Right lobe of liver (tissue), 4 donors: ENCODE measurements around the gene TBCEL.

Experiments used
- POLR2A ChIP-seq: fragments of 450-650 bp; IDR thresholded peaks from one replicate; pipeline ENCODE4 v1.6.1; 2017; ENCODE audit warnings: antibody characterized with exemption, mild to moderate bottlenecking
- TF ChIP-seq, protein P1 (sequence below), 4 donors: fragments of 200-600 bp in 3 of 4; fragments of 450-650 bp in 1 of 4; IDR thresholded peaks; one replicate each; pipeline versions ENCODE4 v1.5.1 to v1.8.0; 2016 to 2022; ENCODE audit warnings: antibody characterized with exemption in 4 of 4, mild to moderate bottlenecking in 2 of 4
- donor health status: DM: no; HTN: no; CAD: no.
- donor health status: DM: no; HTN: no; CAD: no.
- donor health status: DM: no; HTN: yes; CAD: no.

- TF ChIP-seq, protein P1, sequence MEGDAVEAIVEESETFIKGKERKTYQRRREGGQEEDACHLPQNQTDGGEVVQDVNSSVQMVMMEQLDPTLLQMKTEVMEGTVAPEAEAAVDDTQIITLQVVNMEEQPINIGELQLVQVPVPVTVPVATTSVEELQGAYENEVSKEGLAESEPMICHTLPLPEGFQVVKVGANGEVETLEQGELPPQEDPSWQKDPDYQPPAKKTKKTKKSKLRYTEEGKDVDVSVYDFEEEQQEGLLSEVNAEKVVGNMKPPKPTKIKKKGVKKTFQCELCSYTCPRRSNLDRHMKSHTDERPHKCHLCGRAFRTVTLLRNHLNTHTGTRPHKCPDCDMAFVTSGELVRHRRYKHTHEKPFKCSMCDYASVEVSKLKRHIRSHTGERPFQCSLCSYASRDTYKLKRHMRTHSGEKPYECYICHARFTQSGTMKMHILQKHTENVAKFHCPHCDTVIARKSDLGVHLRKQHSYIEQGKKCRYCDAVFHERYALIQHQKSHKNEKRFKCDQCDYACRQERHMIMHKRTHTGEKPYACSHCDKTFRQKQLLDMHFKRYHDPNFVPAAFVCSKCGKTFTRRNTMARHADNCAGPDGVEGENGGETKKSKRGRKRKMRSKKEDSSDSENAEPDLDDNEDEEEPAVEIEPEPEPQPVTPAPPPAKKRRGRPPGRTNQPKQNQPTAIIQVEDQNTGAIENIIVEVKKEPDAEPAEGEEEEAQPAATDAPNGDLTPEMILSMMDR (IDR thresholded peaks at IDR 0.05), result no peak
- no peak for TF ChIP-seq POLR2A
Observed at GRCh38 chr11:120974466-120974865, 49.4 kb upstream of the TBCEL start.
